Mesenchymal stem cell (in vitro differentiated cells and primary cell): Measurements from ENCODE around the gene PDE9A.

Experiments
- DNase-seq: peaks from one replicate; pipeline ENCODE4 v3.0.0-alpha.2; 2013
- H2AFZ ChIP-seq: one replicate; pipeline ENCODE4 v1.6.1; 2013; ENCODE audit warnings: low read depth, mild to moderate bottlenecking, control low read depth, inconsistent platforms, low read length, moderate library complexity
- H2AK5ac ChIP-seq: 2 replicates; pipeline ENCODE4 v1.6.1; 2013; ENCODE audit warnings: low read length, moderate library complexity, mild to moderate bottlenecking, inconsistent platforms; ENCODE audit not compliant: severe bottlenecking
- H2BK120ac ChIP-seq: one replicate; pipeline ENCODE4 v1.6.1; 2013; ENCODE audit warnings: low read depth, mild to moderate bottlenecking, inconsistent platforms, low read length, moderate library complexity
- H2BK12ac ChIP-seq, 2 experiments: one replicate each; pipeline ENCODE4 v1.6.1; 2013; ENCODE audit warnings: inconsistent platforms in 2 of 2, low read length in 2 of 2, mild to moderate bottlenecking in 2 of 2, moderate library complexity in 2 of 2, control low read depth in 1 of 2
- H2BK15ac ChIP-seq: one replicate; pipeline ENCODE4 v1.6.1; 2013; ENCODE audit warnings: mild to moderate bottlenecking, low read depth, inconsistent platforms; ENCODE audit not compliant: poor library complexity, severe bottlenecking
- H2BK5ac ChIP-seq: 2 replicates; pipeline ENCODE4 v1.6.1; 2013; ENCODE audit warnings: low read depth, mild to moderate bottlenecking, low read length, control low read depth, inconsistent platforms; ENCODE audit not compliant: poor library complexity, severe bottlenecking
- H3K14ac ChIP-seq, 2 experiments: one replicate each; pipeline ENCODE4 v1.6.1; 2013; ENCODE audit warnings: inconsistent platforms in 2 of 2, low read length in 2 of 2, control low read depth in 1 of 2, mild to moderate bottlenecking in 1 of 2, moderate library complexity in 1 of 2
- H3K18ac ChIP-seq, 2 experiments: one replicate each; pipeline ENCODE4 v1.6.1; 2013; ENCODE audit warnings: inconsistent platforms in 2 of 2, low read length in 2 of 2, control low read depth in 1 of 2, low read depth in 1 of 2, mild to moderate bottlenecking in 1 of 2
- H3K23ac ChIP-seq, 2 experiments: one replicate each; pipeline ENCODE4 v1.6.1; 2013; ENCODE audit warnings: inconsistent platforms in 2 of 2, low read length in 2 of 2, mild to moderate bottlenecking in 2 of 2, moderate library complexity in 2 of 2, control low read depth in 1 of 2
- H3K27ac ChIP-seq: 2 replicates; pipeline ENCODE4 v1.5.1; 2013; ENCODE audit warnings: mild to moderate bottlenecking, moderate library complexity, low read length, control low read depth, inconsistent platforms; ENCODE audit not compliant: poor library complexity, severe bottlenecking
- H3K27me3 ChIP-seq, 2 experiments: 2 replicates each; pipeline versions ENCODE4 v1.6.1 to v1.7.0; 2013; ENCODE audit warnings: low read length in 2 of 2, mild to moderate bottlenecking in 2 of 2, moderate library complexity in 2 of 2, control low read depth in 1 of 2, inconsistent platforms in 1 of 2; ENCODE audit not compliant: control insufficient read depth in 1 of 2, insufficient read depth in 1 of 2
- H3K36me3 ChIP-seq, 2 experiments: 2 replicates each; pipeline versions ENCODE4 v1.6.1 to v1.7.0; 2013; ENCODE audit warnings: low read length in 2 of 2, control low read depth in 1 of 2, inconsistent platforms in 1 of 2, low read depth in 1 of 2, mild to moderate bottlenecking in 1 of 2; ENCODE audit not compliant: insufficient read depth in 2 of 2, control insufficient read depth in 1 of 2
- H3K4ac ChIP-seq, 2 experiments: one replicate each; pipeline ENCODE4 v1.6.1; 2013; ENCODE audit warnings: inconsistent platforms in 2 of 2, low read length in 2 of 2, mild to moderate bottlenecking in 2 of 2, moderate library complexity in 2 of 2, control low read depth in 1 of 2, low read depth in 1 of 2
- H3K4me1 ChIP-seq: 2 replicates; pipeline ENCODE4 v1.6.1; 2013; ENCODE audit warnings: low read depth, low read length, control low read depth; ENCODE audit not compliant: control insufficient read depth, insufficient read depth
- H3K4me2 ChIP-seq: 2 replicates; pipeline ENCODE4 v1.6.1; 2013; ENCODE audit warnings: low read length, mild to moderate bottlenecking, inconsistent platforms; ENCODE audit not compliant: poor library complexity, severe bottlenecking
- H3K4me3 ChIP-seq, 2 experiments: 2 replicates each; pipeline versions ENCODE4 v1.5.1 to v1.7.0; 2013; ENCODE audit warnings: low read length in 2 of 2, mild to moderate bottlenecking in 2 of 2, control low read depth in 1 of 2, low read depth in 1 of 2; ENCODE audit not compliant: insufficient read depth in 1 of 2
- H3K79me1 ChIP-seq: replicated peaks from 2 replicates; pipeline ENCODE4 v1.6.1; 2013; ENCODE audit warnings: mild to moderate bottlenecking, control low read depth, low read length, inconsistent platforms; ENCODE audit not compliant: poor library complexity, severe bottlenecking
- H3K9ac ChIP-seq: 2 replicates; pipeline ENCODE4 v1.7.0; 2013; ENCODE audit warnings: mild to moderate bottlenecking, low read length, moderate library complexity
- H3K9me3 ChIP-seq: 2 replicates; pipeline ENCODE4 v1.7.0; 2013; ENCODE audit warnings: mild to moderate bottlenecking, low read length; ENCODE audit not compliant: control insufficient read depth
- H4K8ac ChIP-seq: one replicate; pipeline ENCODE4 v1.6.1; 2013; ENCODE audit warnings: inconsistent platforms, mild to moderate bottlenecking, low read length, moderate library complexity
- H4K91ac ChIP-seq: one replicate; pipeline ENCODE4 v1.6.1; 2013; ENCODE audit warnings: mild to moderate bottlenecking, low read length, inconsistent platforms
- WGBS: methylation state at CpG from one replicate; pipeline ENCODE4 v1.1.7; 2013; ENCODE audit warnings: mixed read lengths; 5-methylcytosine and 5-hydroxymethylcytosine counted together

Gene PDE9A

DNA sequence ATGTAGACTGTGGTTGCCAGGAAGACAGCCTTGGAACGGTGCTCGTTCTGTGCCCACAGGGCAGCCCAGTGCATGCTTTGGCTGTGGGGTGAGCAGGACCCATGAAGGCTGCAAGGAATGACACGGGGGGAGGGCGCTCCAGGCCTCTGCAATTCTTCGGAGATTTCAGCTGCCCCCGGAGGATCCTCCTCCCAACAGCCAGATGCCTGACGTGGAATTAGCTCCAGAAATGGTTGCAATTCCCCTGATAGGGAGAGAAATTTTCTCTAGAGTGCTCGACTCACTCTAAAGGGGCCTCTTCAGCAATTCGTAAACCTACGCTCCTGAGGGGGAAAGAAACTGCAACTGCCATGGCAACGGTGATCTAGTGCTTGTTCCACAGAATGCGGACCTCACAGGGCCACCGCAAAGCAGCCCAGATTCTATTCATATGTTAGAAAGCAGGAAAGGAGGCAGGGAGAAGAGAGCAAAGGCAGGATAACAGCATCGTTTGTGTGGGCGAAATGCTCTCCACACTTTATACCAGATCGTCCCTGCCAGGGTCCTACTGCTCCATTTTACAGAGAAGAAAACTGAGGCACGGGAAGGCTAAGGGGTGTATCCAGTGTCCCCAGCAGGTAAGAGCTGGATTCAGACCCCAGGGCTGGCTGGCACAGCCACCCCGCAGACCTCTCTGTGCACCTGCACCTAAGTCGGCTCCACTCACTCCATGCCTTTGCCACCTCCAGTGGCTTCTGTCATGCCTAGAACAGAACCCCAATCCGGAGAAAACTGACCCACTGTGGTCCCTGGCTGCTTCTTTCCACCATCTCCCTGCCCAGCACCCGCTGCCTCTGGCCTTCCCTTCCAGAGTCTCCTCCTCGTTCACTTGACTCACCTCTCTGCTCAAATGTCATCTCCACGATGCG is 11.9 kb upstream of the PDE9A start:
- DNase-seq: peak; percentile 44
- WGBS: 60% methylated on average over 24 of the region's 24 CpGs
- Histone ChIP-seq H3K4me1 (peaks cover 17% of the 10 kb centered on the region), H4K91ac (no peak overlapping the region), H3K9ac (peak overlapping the region; percentile 3), H2BK120ac (no peak overlapping the region), H3K4me2 (no peak overlapping the region), H2AFZ (no peak overlapping the region), H3K4me3 (peak overlapping the region in 1 of 2 experiments; percentile 45), H2BK15ac (peak overlapping the region; percentile 26), H2BK12ac (peak overlapping the region in 1 of 2 experiments; percentile 82), H3K9me3 (no peaks in the 10 kb centered on the region), H3K18ac (peak overlapping the region in 1 of 2 experiments; percentile 54), H2AK5ac (no peak overlapping the region), H3K27ac (no peak overlapping the region), H3K79me1 (no peaks in the 10 kb centered on the region), H3K23ac (no peak overlapping the region), H3K14ac (no peak overlapping the region), H4K8ac (no peak overlapping the region), H3K36me3 (no peaks in the 10 kb centered on the region), H3K4ac (no peak overlapping the region), H2BK5ac (no peak overlapping the region), H3K27me3 (peaks cover 14 to 20% of the 10 kb centered on the region in 2 experiments)

DNA sequence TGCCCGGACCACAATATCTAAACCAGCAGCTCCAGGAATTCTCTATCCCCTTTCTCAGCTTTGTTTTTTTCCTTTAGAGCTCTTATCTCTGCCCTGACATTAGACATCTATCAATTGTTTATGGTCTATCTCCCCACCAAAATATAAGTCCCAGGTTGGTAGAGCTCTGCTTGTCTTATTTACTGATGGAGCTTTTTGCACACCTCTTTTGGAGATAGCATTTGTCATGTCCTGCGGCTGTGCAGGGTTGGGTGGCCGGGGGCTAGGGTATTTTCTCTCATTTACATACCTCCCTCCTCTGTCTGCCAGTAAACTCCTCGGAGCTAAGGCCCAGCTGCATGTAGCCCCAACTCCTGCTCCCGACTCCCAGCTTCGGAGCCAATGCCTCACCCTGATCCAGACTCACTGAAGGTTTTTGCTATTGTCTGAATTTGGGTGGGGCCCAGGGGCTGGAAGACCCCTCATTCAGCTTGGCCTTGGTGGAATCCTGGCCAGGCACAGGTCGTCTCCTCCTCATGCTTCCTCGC is 11.1 kb upstream of the PDE9A start:
- Histone ChIP-seq H3K4ac (no peak overlapping the region), H3K79me1 (no peaks in the 10 kb centered on the region), H3K4me3 (no peak overlapping the region), H3K18ac (no peak overlapping the region), H2AFZ (no peak overlapping the region), H4K91ac (no peak overlapping the region), H3K4me2 (no peak overlapping the region), H2BK5ac (no peak overlapping the region), H2BK120ac (no peak overlapping the region), H3K9ac (no peak overlapping the region), H2BK12ac (no peak overlapping the region), H4K8ac (no peak overlapping the region), H3K14ac (no peak overlapping the region), H2BK15ac (no peak overlapping the region), H3K36me3 (no peaks in the 10 kb centered on the region), H3K23ac (no peak overlapping the region), H3K9me3 (no peaks in the 10 kb centered on the region), H3K4me1 (peaks cover 14% of the 10 kb centered on the region), H2AK5ac (no peak overlapping the region), H3K27ac (no peak overlapping the region), H3K27me3 (peaks cover 14 to 22% of the 10 kb centered on the region in 2 experiments)
- no peak for DNase-seq
- WGBS: 90% methylated on average over 8 of the region's 8 CpGs

DNA sequence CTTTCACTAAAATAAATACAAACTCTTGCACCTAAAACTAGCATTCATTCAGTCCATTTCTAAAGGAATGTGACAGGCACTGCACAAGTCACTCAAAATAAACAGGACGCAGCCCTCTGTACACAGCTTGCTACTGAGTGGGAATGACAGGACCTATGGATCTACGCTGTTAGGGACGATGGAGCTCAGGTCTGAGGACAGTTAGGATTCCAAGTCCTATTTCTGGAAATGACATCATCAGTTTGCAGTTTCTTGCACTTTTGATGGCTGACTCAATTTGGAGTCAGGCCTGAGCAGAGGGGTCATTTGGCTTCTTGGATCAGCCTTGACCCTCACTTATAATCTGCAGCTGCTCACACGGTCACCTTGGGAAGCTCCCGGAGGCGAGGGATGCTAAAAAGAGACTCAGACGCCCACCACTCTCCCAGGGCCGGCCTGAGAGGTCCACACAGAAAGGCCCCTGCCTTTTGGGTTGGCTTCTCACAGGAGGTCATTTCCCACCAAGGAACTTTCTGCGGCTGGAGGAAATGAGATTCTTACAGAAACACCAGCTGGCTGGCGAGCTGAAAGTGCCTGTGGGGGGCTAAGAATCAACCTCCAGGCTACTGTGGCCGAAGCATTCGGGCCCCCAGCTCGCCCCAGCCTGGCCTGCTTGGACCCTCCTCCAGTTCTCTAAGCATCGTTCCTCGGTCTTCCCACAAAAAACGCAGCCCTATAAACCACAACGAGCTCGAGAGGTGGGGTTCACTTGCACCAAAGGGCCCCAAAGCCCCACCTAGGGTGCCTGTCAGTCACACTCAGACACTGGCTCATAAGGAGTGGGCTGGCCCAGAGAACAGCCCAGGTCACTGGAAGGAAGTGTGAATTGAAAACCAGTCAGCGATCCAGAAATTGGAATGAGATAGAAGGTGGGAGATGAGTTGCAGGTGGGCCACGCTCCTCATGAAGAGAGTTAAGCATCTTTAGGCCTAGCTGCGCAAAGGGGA is 8.9 kb upstream of the PDE9A start:
- peak overlapping the region; percentile 33 for H4K8ac ChIP-seq
- 58% methylated on average over 21 of the region's 21 CpGs for WGBS
- no peak overlapping the region for H3K27ac ChIP-seq
- no peak overlapping the region for H2BK5ac ChIP-seq
- H3K79me1 ChIP-seq: no peaks in the 10 kb centered on the region
- H3K9me3 ChIP-seq: no peaks in the 10 kb centered on the region
- H3K4me1 ChIP-seq: peaks cover 13% of the 10 kb centered on the region
- peaks cover 10 to 23% of the 10 kb centered on the region in 2 experiments for H3K27me3 ChIP-seq
- peak overlapping the region; percentile 64 for H4K91ac ChIP-seq
- no peak overlapping the region for H3K14ac ChIP-seq
- peak overlapping the region; percentile 8 for H2BK15ac ChIP-seq
- peak overlapping the region; percentile 36 for H2AFZ ChIP-seq
- H3K36me3 ChIP-seq: no peaks in the 10 kb centered on the region
- peak overlapping the region; percentile 29 for H2BK120ac ChIP-seq
- no peak overlapping the region for H3K9ac ChIP-seq
- H3K18ac ChIP-seq: peak overlapping the region in 1 of 2 experiments; percentile 26
- DNase-seq: peak; percentile 87
- no peak overlapping the region for H3K4me3 ChIP-seq
- H3K4ac ChIP-seq: peak overlapping the region in 1 of 2 experiments; percentile 52
- H3K23ac ChIP-seq: peak overlapping the region in 1 of 2 experiments; percentile 5
- H2BK12ac ChIP-seq: peak overlapping the region in 1 of 2 experiments; percentile 91
- H2AK5ac ChIP-seq: no peak overlapping the region
- no peak overlapping the region for H3K4me2 ChIP-seq
